Stimulated activated CD8-positive, alpha-beta memory T cell treated with anti-CD3 and anti-CD28 coated beads, Interleukin-12 subunit alpha, Interleukin-12 subunit beta, amount 100 ng/mL, for 1 hour (primary cell): Measurements from ENCODE around the gene LARP1B.
"Not testable (repeated sequence)": the region's sequence is repeated elsewhere in the genome, so short reads cannot be mapped to it uniquely, and the experiment has no call there.

Experiments used
- DNase-seq: peaks from one replicate; pipeline ENCODE4 v3.0.0-alpha.2; 2020; ENCODE audit warnings: low read depth

The LARP1B gene

GRCh38 chr4:128227991-128228571 is 167.0 kb downstream of the LARP1B start:
- DNase-seq: no peak

GRCh38 chr4:128228845-128229795 is 168.0 kb downstream of the LARP1B start:
- DNase-seq: no peak

DNA sequence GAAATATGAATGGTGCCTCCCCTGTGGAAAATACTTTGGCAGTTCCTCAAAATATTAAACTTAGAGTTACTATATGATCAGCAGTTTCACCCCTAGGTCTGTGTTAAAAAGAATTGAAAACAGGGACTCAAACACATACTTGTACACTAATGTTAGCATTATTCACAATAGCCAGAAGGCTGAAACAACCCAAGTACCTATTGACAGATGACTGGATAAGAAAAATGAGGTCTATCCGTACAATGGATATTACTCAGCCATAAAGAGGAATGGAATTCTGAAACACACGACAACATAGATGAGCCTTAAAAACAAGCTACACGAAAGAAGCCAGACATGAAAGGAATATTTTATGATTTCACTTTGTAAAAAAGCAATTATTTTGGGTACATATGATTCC is 171.6 kb downstream of the LARP1B start:
- no peak for DNase-seq

DNA sequence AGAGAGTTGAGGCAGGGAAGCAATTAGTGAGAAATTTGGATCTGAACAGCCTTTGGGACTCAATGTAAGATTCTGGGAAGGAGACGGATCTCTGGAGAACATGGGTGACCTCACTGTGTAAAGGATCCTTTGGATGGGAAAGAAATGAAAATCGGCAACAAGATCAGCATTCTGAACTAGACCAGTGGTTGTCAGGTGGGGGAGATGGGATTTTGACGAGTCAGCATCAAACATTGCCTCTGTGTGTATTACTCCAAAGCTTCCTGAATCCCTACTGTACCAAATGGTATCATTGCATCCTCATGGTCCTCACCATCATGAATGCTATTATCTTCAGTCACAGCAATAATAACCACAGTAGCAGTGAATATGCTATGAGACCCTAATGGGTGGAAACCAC is 173.7 kb downstream of the LARP1B start:
- no peak for DNase-seq

GRCh38 chr4:128241019-128241418 is 179.9 kb downstream of the LARP1B start:
- DNase-seq: no peak

DNA sequence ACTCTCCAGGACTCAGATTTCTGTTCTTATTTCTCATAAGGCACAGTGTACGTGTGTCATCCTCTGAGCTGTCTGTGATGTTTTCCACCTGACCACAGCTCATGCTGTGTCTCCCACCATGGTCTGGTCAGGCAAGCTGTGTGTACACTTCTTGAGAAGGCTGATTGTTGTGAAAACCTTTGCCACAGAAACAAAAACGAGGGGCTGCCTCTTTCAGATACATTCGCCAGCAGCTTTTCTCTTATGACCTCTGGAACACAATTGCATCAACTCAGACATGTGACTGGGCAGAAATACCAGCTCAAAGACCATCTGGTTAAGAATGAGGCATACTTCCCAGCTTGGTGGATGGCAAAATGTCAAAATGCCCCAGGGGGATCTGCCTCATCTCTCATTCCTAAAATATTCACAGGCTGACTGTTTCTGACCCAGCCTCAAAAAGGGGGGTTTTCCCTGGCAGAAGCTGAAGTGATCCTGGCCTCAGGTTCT is 180.4 kb downstream of the LARP1B start:
- DNase-seq: no peak

GRCh38 chr4:128241981-128242380 is 180.9 kb downstream of the LARP1B start:
- no peak for DNase-seq

GRCh38 chr4:128242601-128243000 is 181.5 kb downstream of the LARP1B start:
- no peak for DNase-seq

DNA sequence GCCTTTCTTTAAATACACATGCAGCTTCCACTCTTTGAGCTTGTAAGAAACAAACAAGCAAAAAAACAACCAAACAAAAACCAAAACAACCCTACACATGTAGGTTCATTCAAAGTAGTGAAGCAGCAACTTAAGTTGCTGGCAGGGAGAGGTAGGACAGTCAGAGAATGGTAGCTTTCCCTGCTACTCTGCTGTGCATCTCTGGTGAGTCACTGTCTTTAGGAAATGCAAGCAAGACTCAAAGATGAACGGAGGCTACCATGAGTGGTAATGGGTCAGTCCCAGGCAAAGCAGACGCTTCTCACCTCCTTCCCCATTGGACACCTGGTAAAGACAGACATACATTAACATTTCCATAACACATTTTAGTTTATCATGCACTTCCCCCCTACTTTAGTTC is 183.3 kb downstream of the LARP1B start:
- no peak for DNase-seq

- DNase-seq: not testable (repeated sequence)
Observed at GRCh38 chr4:128245391-128245790, 184.3 kb downstream of the LARP1B start.

DNA sequence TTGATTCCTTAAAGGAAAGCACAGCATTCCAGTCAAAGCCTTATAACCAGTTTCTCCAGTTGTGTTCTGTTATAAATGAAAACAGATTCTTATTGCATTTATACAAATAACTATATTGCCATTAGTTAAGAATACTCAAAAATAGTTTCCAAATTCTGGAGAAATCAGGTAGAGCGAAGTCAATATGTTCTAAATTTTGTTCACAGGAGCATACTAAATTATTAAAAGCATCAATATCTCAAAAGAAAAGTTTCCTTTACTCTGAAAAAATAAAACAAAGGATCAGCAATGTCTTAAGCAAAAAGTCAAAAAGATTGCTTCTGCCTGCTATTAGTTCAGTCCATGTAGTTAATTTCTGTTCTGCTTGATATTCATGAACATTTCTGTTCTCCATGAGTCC is 186.8 kb downstream of the LARP1B start:
- DNase-seq: no peak

- DNase-seq: no peak
Observed at GRCh38 chr4:128249787-128250668, 188.9 kb downstream of the LARP1B start.

DNA sequence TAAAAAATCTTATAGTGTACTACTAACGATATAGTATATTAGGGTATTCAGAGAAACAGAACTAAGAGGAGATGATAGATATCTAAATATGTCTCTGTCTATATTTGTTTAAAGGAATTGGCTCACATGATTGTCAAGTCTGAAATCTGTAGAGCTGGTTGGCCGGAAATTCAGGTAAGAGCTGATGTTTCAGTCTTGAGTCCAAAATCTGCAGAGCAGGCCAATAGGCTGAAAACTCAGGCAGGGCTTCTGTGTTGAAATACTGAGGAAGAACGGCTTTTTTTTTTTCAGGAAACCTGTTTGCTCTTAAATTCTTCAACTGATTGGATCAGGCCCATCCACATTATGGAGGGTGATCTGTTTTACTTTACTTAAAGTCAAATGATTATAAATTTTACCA is 194.8 kb downstream of the LARP1B start:
- no peak for DNase-seq

GRCh38 chr4:128256539-128256938 is 195.4 kb downstream of the LARP1B start:
- no peak for DNase-seq

DNA sequence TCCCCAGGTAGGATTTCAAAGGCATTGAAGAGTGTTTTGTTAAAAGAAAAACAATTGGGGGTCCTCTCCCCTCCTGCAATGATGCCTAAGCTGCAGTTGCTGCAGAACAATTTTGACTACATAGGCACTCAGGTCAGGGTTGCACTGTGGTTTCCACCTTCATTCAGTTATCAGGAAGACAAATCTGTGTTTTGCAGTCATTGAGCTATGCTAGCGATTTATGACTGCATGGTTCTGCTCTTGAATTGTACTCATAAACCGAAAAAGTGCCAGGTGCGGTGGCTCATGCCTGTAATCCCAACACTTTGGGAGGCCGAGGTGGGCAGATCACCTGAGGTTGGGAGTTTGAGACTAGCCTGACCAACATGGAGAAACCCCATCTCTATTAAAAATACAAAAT is 197.1 kb downstream of the LARP1B start:
- DNase-seq: not testable (repeated sequence)

GRCh38 chr4:128259889-128260288 is 198.8 kb downstream of the LARP1B start:
- not testable (repeated sequence) for DNase-seq
